Parathyroid adenoma (tissue), 2 donors: ENCODE data around the gene NR4A3.

Source experiments
- H2AFZ ChIP-seq: fragments of 300-600 bp; sonication (generic); one replicate; pipeline ENCODE4 v1.7.0; 2017; ENCODE audit warnings: antibody characterized with exemption, mild to moderate bottlenecking
- H3K27ac ChIP-seq: fragments of 300-600 bp; sonication (generic); one replicate; pipeline ENCODE4 v1.7.0; 2017
- H3K27me3 ChIP-seq: fragments of 300-600 bp; sonication (generic); one replicate; pipeline ENCODE4 v1.7.0; 2017; ENCODE audit warnings: low read length; ENCODE audit not compliant: control insufficient read depth, insufficient read depth
- H3K36me3 ChIP-seq: fragments of 300-600 bp; sonication (generic); one replicate; pipeline ENCODE4 v1.7.0; 2017; ENCODE audit warnings: low read length; ENCODE audit not compliant: control insufficient read depth, insufficient read depth
- H3K4me1 ChIP-seq: fragments of 300-600 bp; sonication (generic); one replicate; pipeline ENCODE4 v1.7.0; 2017; ENCODE audit warnings: control low read depth
- H3K4me2 ChIP-seq: fragments of 300-600 bp; sonication (generic); one replicate; pipeline ENCODE4 v1.7.0; 2017; ENCODE audit warnings: low read length
- H3K4me3 ChIP-seq: fragments of 300-600 bp; sonication (generic); one replicate; pipeline ENCODE4 v1.7.0; 2017; ENCODE audit warnings: low read depth, low read length
- H3K79me2 ChIP-seq: fragments of 300-600 bp; sonication (generic); one replicate; pipeline ENCODE4 v1.7.0; 2017; ENCODE audit warnings: control low read depth
- H3K9ac ChIP-seq: fragments of 300-600 bp; sonication (generic); one replicate; pipeline ENCODE4 v1.7.0; 2017; ENCODE audit warnings: mild to moderate bottlenecking
- H3K9me3 ChIP-seq: fragments of 300-600 bp; sonication (generic); one replicate; pipeline ENCODE4 v1.7.0; 2017; ENCODE audit warnings: low read length; ENCODE audit not compliant: control insufficient read depth
- TF ChIP-seq, protein P1 (sequence below): fragments of 300-600 bp; sonication (generic); IDR thresholded peaks from one replicate; pipeline ENCODE4 v1.7.0; 2017; ENCODE audit warnings: antibody characterized with exemption, mild to moderate bottlenecking
- donor health status: primary hyperparathyroidism.

Gene NR4A3

DNA sequence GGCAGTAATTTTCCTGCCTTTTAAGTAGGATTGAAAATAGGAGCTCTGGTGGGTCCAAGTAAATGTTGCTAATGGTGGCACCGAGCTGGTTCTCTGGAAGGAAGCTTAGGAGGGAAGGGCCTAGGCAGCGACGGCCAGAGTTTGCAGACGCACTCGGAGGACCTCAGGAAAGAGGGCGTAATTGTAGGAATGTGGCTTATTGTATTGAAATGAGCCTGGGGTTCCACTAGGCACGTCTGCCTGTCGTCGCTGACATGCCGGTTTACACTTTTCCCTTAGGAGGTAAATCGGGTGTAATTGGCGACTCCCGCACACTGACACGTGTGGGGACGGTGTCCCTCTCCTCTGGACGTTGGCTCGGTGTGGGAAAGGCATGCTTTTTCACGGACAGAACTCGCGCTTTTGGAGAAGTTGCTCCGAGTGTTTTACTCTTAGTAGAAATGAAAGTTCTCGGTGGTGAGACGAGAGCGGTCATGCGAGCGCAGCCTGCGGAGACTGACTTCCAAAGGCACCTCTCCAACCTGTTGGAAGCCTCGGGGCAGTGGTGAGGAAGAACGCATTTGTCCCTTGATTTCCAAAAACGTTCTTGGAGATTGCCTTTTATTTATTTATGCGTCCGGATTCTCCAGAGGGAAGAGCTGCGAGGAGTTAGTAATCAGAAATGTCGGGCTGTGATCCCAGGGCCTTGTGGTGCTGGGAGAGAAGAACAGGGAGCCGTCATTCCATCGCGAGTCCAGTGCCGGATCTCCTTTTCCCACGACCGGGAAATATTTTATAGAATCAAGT, 1.3 kb downstream of the NR4A3 start:
- Histone ChIP-seq H3K4me1 (no peaks in the 10 kb centered on the region), H3K4me2 (peak overlapping the region; percentile 90), H3K9me3 (no peaks in the 10 kb centered on the region), H2AFZ (peak overlapping the region; percentile 22), H3K27ac (no peak overlapping the region), H3K79me2 (no peaks in the 10 kb centered on the region), H3K36me3 (no peaks in the 10 kb centered on the region), H3K4me3 (peak overlapping the region; percentile 75), H3K9ac (no peak overlapping the region), H3K27me3 (peaks cover 8% of the 10 kb centered on the region)
- TF ChIP-seq, protein P1, sequence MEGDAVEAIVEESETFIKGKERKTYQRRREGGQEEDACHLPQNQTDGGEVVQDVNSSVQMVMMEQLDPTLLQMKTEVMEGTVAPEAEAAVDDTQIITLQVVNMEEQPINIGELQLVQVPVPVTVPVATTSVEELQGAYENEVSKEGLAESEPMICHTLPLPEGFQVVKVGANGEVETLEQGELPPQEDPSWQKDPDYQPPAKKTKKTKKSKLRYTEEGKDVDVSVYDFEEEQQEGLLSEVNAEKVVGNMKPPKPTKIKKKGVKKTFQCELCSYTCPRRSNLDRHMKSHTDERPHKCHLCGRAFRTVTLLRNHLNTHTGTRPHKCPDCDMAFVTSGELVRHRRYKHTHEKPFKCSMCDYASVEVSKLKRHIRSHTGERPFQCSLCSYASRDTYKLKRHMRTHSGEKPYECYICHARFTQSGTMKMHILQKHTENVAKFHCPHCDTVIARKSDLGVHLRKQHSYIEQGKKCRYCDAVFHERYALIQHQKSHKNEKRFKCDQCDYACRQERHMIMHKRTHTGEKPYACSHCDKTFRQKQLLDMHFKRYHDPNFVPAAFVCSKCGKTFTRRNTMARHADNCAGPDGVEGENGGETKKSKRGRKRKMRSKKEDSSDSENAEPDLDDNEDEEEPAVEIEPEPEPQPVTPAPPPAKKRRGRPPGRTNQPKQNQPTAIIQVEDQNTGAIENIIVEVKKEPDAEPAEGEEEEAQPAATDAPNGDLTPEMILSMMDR, result no peak

DNA sequence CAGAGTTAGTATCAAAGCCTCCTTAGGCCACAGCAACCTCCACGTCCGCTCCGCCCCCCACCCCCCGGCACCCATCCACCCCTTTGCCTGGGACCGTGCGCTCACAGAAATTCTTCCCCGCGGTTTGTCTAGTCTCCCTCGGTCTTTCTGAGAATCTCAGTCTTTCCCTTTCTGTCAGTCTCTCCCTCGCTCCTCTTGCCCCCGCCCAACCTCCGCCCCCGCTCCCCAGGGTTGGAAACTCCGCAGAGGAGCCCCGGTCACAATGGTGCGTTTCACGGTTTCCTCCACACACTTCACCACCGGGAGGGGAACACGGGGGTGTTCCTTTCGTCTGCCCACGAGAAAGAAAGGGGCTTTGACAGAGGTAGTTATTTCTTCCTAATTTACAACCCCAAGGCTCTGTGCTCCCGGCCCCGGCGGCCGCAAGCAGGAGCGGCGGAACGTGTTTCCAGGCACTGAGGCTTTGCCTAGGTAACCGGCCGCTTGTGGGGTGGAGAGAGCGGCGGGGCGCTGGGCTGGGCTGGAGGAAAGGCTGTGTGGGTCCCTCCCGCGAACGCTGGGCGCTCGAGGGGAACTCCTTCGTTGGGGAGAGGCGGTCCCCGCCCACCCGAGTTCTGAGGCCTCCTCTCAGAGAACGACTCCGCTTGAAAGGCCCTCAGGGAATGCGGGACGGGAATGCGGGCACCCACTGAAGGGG, 2.1 kb downstream of the NR4A3 start:
- Histone ChIP-seq H3K36me3 (no peaks in the 10 kb centered on the region), H3K4me1 (no peaks in the 10 kb centered on the region), H3K4me2 (peak overlapping the region; percentile 90), H3K27ac (no peak overlapping the region), H3K9me3 (no peaks in the 10 kb centered on the region), H3K9ac (no peak overlapping the region), H2AFZ (peak overlapping the region; percentile 53), H3K27me3 (peaks cover 8% of the 10 kb centered on the region), H3K4me3 (peak overlapping the region; percentile 75), H3K79me2 (no peaks in the 10 kb centered on the region)
- TF ChIP-seq, protein P1, result no peak

DNA sequence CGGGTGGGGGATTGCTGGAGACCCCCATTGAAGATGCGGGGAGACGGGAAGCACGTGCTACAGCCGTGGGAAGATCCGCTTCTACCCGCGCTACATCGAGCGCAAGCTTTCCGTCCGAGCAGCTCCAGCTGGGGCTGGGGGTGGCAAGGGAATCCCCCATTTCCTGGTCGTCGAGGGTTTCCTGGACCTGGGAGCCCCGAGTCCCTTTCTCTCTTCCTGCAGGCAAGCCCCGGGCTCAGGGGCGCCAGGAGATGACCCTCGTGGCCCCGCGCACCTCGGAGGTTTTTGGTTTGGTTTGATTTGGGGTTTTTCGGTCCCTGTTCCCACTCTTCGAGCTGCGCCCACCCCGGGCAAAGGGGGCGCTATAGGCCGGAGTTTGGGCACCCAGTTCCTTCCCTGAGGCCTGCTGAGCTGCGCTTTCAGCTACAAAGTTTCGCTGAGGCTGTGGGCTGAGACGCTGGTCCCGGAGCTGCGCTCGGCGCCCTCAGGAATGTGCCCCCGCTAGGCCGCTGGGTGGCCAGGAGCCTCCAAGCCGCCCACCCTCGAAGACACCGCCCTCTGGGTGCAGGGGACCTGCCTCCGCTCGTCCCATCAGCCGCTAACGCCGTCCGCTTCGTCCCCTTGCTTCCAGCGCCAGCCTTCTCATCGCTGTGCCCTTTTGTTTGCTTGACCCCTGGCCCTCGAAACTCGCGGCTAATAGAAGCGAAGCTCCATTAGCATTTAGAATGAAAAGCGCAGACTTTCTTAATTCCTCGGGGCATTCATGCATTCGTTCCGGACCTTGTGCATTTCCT, 2.9 kb downstream of the NR4A3 start:
- peak overlapping the region; percentile 33 for H3K4me3 ChIP-seq
- H3K27ac ChIP-seq, result no peak overlapping the region
- H3K79me2 ChIP-seq, result no peaks in the 10 kb centered on the region
- no peaks in the 10 kb centered on the region for H3K4me1 ChIP-seq
- H3K27me3 ChIP-seq, result peaks cover 8% of the 10 kb centered on the region
- TF ChIP-seq, protein P1, result no peak
- no peaks in the 10 kb centered on the region for H3K9me3 ChIP-seq
- H3K36me3 ChIP-seq, result no peaks in the 10 kb centered on the region
- no peak overlapping the region for H3K9ac ChIP-seq
- peak overlapping the region; percentile 90 for H3K4me2 ChIP-seq
- H2AFZ ChIP-seq, result peak overlapping the region; percentile 53

DNA sequence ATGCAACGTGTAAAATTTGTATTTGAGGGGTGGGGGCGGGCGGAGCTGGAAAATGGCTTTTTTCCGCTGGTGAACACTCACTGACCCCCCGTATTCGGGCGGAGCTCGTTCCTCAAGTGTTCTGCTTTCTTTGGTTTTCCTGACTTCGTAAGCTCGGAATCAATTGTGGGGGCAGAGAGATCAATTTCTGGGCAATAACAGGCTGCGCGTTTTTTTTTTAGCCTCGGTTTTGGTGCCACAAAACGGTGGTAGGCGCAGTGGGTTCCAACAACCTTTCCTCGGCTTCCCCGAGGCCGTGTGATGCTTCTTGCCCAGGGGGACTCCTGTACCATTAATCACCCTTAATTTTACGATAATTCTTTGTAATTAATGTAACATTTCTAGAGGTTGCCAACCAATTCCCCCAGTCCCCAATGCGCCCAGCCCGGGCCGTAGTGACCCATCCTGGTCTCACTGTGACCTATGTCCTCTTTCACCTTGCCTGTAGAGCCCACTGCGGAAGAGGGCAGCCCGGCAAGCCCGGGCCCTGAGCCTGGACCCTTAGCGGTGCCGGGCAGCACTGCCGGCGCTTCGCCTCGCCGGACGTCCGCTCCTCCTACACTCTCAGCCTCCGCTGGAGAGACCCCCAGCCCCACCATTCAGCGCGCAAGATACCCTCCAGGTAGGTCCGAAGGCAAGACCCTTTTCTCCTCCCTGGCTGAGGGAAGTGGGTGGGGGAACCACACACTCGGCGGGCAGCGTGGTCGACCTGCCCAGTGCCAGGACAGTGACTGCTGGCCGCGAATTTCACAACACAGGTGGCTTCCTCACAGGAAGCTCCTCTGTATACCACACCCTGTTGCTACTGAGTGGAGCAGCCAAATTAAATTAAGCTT, 3.7 kb downstream of the NR4A3 start:
- Histone ChIP-seq H3K36me3 (no peaks in the 10 kb centered on the region), H3K4me3 (no peak overlapping the region), H3K27ac (no peak overlapping the region), H3K79me2 (no peaks in the 10 kb centered on the region), H3K9ac (no peak overlapping the region), H3K9me3 (no peaks in the 10 kb centered on the region), H3K4me2 (peak overlapping the region; percentile 90), H2AFZ (no peak overlapping the region), H3K4me1 (no peaks in the 10 kb centered on the region), H3K27me3 (peaks cover 8% of the 10 kb centered on the region)
- TF ChIP-seq, protein P1, result no peak
